Activated effector memory CD4-positive, alpha-beta T cell treated with Interleukin-2 at 50 U/mL for 16 hours (primary cell): ENCODE results near the gene ATOH7.
"Not testable (repeated sequence)": the region's sequence is repeated elsewhere in the genome, so short reads cannot be mapped to it uniquely, and the experiment has no call there.

Experiments used
- DNase-seq: peaks from one replicate; pipeline ENCODE4 v3.0.0-alpha.2; 2020

Gene ATOH7

DNA sequence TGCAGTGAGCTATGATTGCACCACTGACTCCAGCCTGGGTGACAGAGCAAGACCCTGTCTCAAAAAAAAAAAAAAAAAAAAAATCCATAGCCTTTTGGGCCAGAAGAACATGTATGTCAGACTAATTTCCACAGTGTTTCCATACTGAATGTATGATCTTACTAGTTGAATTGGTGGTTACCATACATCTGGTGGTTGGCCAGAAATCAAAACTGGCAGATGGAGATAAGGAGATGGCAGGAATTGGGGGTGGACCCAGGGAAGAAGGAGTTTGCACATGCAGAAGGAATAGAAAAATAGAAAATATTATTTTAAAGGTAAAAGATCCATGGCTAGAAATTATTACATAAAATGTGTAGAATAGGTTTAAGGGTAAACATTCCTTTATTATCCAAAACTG, 3.7 kb upstream of the ATOH7 start:
- no peak for DNase-seq

- no peak for DNase-seq
Observed at GRCh38 chr10:68235111-68235510, 3.2 kb upstream of the ATOH7 start.

GRCh38 chr10:68233046-68233445, 1.1 kb upstream of the ATOH7 start:
- no peak for DNase-seq

GRCh38 chr10:68231106-68231816, 652 bp downstream of the ATOH7 start:
- DNase-seq = no peak

DNA sequence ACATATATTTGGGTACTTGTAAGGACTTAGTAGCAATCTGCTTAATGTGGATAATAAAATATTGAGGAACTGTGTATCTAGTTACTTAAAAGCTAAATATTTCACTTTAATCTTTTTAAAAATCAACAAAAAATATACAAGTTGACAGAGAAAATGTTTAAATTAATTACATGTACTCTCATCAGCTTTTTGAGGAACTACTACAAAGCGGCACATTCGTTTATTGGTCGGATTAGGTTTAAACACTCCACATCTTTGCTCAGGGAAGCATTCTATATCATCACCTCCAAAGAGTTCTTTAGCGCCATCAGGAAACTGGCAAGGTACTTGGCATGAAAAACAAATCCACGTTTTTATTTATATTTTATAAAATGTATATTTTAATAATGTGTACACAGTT, 1.6 kb downstream of the ATOH7 start:
- DNase-seq = no peak

GRCh38 chr10:68224810-68225209, 7.1 kb downstream of the ATOH7 start:
- no peak for DNase-seq

DNA sequence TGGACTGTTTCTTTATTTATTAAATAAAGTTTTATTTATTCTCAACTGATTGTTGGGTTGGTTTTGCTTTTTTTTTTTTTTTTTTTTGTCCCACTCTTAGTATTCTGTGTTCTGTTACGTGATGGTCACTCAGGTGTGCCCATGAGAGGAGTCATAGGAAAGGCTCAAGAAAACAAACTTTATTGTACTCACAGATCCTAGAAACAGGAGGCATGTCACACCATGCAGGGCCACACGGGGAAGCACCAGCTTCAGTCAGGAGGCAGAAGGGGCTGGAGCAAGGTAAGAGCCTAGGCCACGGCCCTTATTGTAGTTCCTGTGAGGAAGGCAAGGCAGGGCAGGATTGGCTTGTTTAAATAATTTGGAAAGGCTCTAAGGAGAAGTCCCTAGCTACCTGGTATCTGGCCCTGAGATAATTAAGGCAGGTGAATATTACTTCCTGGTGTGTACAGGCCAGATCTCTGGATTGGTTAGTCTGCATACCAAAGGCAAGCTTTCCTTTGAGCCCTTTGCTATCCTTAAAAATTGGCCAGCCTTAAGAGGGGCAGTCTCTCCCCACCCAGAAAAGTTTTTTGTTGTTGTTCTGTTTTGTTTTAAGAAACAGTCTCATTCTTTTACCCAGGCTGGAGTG, 8.3 kb downstream of the ATOH7 start:
- DNase-seq = no peak

DNA sequence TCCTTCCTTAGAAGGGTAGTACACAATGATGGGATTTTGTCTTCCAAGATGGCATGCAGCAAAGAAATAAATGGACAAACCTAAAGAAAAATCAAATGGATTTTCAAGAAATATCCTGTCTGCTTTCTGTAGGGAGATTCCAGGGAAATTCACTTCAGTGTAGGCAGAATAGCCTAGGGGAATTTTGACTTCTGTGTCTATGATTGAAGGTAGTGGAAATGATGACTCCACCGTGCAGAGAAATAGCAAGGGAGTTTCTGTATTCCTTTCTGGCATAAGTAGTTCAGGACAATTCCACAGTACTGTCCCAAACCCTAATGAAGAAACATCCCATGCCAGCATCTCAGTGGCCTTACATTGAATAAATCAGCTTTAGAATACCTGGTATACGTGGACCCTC, 9.5 kb downstream of the ATOH7 start:
- DNase-seq = no peak

DNA sequence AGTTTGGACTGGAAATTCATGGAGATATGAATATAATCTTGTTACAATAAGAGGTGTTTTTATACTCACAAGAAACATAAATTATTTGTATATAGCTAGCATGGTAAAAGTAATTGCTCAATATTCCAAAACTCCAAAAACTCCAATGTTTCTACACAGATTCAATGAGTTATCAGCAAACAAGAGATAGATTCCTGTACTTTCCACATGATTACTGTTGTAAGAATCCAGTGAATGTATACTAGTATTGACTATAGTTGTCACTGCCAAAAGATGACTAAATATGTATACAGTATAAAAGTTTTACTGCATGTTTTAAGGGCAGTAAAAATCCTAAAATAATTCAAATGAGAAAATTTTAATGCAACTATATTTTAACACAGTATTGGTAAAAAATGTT, 10.7 kb downstream of the ATOH7 start:
- DNase-seq = no peak

DNA sequence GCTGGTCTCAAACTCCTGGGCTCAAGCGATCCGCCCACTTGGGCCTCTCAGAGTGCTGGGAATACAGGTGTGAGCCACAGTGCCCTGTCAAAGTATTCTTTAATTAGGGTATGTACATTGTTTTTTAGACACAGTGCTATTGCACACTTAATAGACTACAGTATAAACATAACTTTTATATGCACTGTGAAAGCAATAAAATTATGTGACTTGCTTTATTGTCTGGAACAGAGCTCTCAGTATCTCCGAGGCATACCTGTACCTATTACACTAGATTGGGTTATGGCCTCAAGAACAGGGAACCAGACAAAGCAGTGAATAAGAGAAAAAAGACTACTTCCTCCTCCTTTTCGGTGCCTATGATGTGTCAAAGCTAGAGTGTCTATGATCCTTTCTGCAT, 13.1 kb downstream of the ATOH7 start:
- no peak for DNase-seq

- DNase-seq = no peak
Observed at GRCh38 chr10:68212721-68213352, 19.1 kb downstream of the ATOH7 start.

DNA sequence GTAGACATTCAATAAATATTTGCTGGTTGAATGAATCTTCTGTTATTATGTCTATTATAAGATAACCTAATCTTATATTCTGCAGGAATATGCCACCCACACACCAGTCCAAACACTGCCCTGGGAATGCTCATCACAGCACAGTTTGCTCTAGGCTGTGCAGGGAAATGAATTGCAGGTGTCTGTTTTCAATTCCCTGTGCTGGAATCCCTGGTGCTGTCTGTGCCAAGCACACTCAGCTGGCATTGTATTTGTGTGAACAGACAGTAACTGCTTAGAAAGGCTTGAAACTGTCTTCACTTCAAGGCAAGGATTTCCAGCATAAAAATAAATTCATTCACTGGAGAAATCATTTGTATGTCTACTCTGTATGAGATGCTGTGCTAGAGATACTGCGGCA, 20.2 kb downstream of the ATOH7 start:
- no peak for DNase-seq

- DNase-seq = no peak
Observed at GRCh38 chr10:68208424-68209042, 23.4 kb downstream of the ATOH7 start.

GRCh38 chr10:68202960-68203353, 29.0 kb downstream of the ATOH7 start:
- DNase-seq = no peak

DNA sequence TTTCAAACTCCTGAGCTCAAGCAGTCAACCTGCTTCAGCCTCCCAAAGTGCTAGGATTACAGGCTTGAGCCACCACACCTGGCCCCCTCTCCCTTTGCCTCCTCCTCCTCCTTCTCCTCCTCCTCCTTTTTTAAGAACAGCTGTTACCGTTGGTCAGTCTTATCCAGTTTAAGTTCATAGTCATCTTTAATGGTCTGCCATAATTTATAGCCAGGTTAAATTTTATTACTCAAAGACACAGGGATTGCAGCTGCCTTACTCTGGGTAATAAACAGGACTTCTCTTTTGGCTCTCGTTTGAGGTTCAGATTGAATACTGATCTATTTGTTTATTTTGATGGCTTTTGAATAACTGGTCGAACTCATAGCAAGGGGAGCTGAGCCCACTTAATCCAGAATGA, 35.2 kb downstream of the ATOH7 start:
- DNase-seq = no peak

DNA sequence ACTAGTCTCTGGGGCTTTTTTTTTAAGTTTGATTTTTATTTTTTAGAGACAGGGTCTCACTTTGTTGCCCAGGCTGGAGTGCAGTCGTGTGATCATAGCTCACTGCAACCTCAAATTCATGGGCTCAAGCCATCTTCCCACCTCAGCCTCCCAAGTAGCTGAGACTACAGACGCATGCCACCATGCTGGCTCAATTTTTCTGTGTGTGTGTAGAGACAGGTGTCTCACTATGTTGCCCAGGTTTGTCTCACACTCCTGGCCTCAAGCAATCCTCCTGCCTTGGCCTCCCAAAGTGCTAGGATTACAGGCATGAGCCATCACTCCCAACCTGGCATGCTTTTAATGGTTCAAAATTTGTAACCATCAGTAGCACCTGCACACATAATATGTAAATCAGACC, 36.1 kb downstream of the ATOH7 start:
- DNase-seq = not testable (repeated sequence)

- DNase-seq = no peak
Observed at GRCh38 chr10:68194290-68194689, 37.6 kb downstream of the ATOH7 start.

GRCh38 chr10:68192113-68192512, 39.8 kb downstream of the ATOH7 start:
- DNase-seq = no peak

GRCh38 chr10:68188835-68189234, 43.1 kb downstream of the ATOH7 start:
- DNase-seq = no peak

DNA sequence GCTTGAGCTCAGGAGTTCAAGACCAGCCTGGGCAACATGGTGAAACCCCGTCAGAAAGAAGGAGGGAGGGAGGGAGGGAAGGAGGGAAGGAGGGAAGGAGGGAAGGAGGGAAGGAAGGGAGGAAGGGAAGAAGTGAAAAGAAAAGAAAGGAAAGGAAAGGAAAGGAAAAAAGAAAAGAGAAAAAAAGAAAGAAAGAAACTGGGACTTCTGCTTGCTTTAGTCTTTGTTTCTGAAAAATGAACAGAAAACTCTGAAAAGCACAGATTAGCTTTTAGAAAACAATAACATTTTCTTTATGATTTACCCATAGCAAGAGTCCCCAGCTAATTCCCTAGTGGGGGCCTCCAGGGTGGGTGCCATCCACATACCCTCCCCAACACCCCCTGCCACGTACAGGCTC, 46.8 kb downstream of the ATOH7 start:
- no peak for DNase-seq

- no peak for DNase-seq
Observed at GRCh38 chr10:68184546-68184945, 47.4 kb downstream of the ATOH7 start.
